IMR-90 (cell line): Measurements from ENCODE around the gene NAA38. TPM values are rescaled to one million over a fixed set of nuclear protein-coding genes. Genes with fewer than 3 reads are reported as not detected.

Source experiments
- ATAC-seq: fragments of 200-7000 bp; cut with Tn5 transposase; 2 replicates; pipeline ENCODE4 v1.9.1; 2020; ENCODE audit warnings: low read depth, mild to moderate bottlenecking, moderate library complexity
- BruUV-seq: library from RNA; stranded (reverse); fragments of 400-500 nt; replicated peaks from 2 replicates; lab custom pipeline; 2021; lab: Mats Ljungman, UMichigan
- CTCF ChIA-PET: fragments of 300-600 bp; formaldehyde crosslinking; extraction: SDS; loops from one replicate; lab custom pipeline; 2021; ENCODE audit warnings: antibody characterized with exemption; lab: Yijun Ruan, JAX
- POLR2A ChIA-PET: fragments of 300-600 bp; sonication (Branson Sonifier 250); formaldehyde crosslinking; loops from one replicate; lab custom pipeline; 2022; ENCODE audit warnings: antibody characterized with exemption; ENCODE audit not compliant: unreplicated experiment; lab: Charles Lee
- DNase-seq: peaks from one replicate; pipeline ENCODE4 v3.0.0; 2013
- H2AFZ ChIP-seq: replicated peaks from 2 replicates; pipeline ENCODE3; 2013; ENCODE audit warnings: low read length, mild to moderate bottlenecking; ENCODE audit not compliant: poor library complexity
- H2AK5ac ChIP-seq: 2 replicates; pipeline ENCODE4 v1.6.1; 2013; ENCODE audit warnings: low read depth, low read length, inconsistent platforms
- H2AK9ac ChIP-seq: replicated peaks from 2 replicates; pipeline ENCODE3; 2013; ENCODE audit warnings: mild to moderate bottlenecking, low read depth, low read length, moderate library complexity; ENCODE audit not compliant: poor library complexity
- H2BK120ac ChIP-seq: 2 replicates; pipeline ENCODE4 v1.6.1; 2013; ENCODE audit warnings: low read depth, low read length, inconsistent platforms
- H2BK15ac ChIP-seq: 3 replicates; pipeline ENCODE4 v1.6.1; 2013; ENCODE audit warnings: low read depth, low read length, inconsistent platforms
- H2BK20ac ChIP-seq: 2 replicates; pipeline ENCODE4 v1.6.1; 2013; ENCODE audit warnings: low read depth, mild to moderate bottlenecking, inconsistent platforms, low read length, moderate library complexity
- H2BK5ac ChIP-seq: 2 replicates; pipeline ENCODE4 v1.6.1; 2013; ENCODE audit warnings: mild to moderate bottlenecking, low read depth, low read length, inconsistent platforms; ENCODE audit not compliant: poor library complexity, severe bottlenecking
- H3K14ac ChIP-seq: replicated peaks from 2 replicates; pipeline ENCODE4 v1.6.1; 2013; ENCODE audit warnings: low read depth, low read length, inconsistent platforms
- H3K18ac ChIP-seq: 2 replicates; pipeline ENCODE4 v1.6.1; 2013; ENCODE audit warnings: low read depth, low read length, control low read depth
- H3K23ac ChIP-seq: 2 replicates; pipeline ENCODE4 v1.6.1; 2013; ENCODE audit warnings: low read depth, low read length, inconsistent platforms
- H3K27ac ChIP-seq: 2 replicates; pipeline ENCODE4 v1.5.1; 2013; ENCODE audit warnings: mild to moderate bottlenecking, control low read depth, low read length; ENCODE audit not compliant: insufficient read depth
- H3K27me3 ChIP-seq: 2 replicates; pipeline ENCODE4 v1.6.1; 2013; ENCODE audit warnings: low read length; ENCODE audit not compliant: control insufficient read depth, insufficient read depth
- H3K36me3 ChIP-seq: 2 replicates; pipeline ENCODE4 v1.6.1; 2013; ENCODE audit warnings: low read length, mixed read lengths; ENCODE audit not compliant: control insufficient read depth, insufficient read depth
- H3K4ac ChIP-seq: 2 replicates; pipeline ENCODE4 v1.6.1; 2013; ENCODE audit warnings: low read depth, low read length, inconsistent platforms
- H3K4me1 ChIP-seq: 2 replicates; pipeline ENCODE4 v1.6.1; 2013; ENCODE audit warnings: low read length, mixed read lengths; ENCODE audit not compliant: control insufficient read depth, insufficient read depth
- H3K4me2 ChIP-seq: 2 replicates; pipeline ENCODE4 v1.6.1; 2013; ENCODE audit warnings: low read depth, mild to moderate bottlenecking, control low read depth, low read length, moderate library complexity
- H3K4me3 ChIP-seq: 2 replicates; pipeline ENCODE4 v1.5.1; 2013; ENCODE audit warnings: low read depth, mild to moderate bottlenecking, control low read depth, low read length, moderate library complexity; ENCODE audit not compliant: insufficient read depth
- H3K56ac ChIP-seq: 2 replicates; pipeline ENCODE4 v1.6.1; 2013; ENCODE audit warnings: low read length, inconsistent platforms; ENCODE audit not compliant: insufficient read depth; ENCODE audit errors: extremely low read depth
- H3K79me1 ChIP-seq, 2 experiments: 2 replicates each; pipeline ENCODE4 v1.6.1; 2013; ENCODE audit warnings: low read length in 2 of 2, inconsistent platforms in 1 of 2, low read depth in 1 of 2
- H3K9ac ChIP-seq: 2 replicates; pipeline ENCODE4 v1.6.1; 2013; ENCODE audit warnings: low read depth, low read length, control low read depth
- H3K9me1 ChIP-seq: 2 replicates; pipeline ENCODE4 v1.6.1; 2013; ENCODE audit warnings: low read length, inconsistent platforms; ENCODE audit not compliant: insufficient read depth
- H3K9me3 ChIP-seq: 2 replicates; pipeline ENCODE4 v1.6.1; 2013; ENCODE audit warnings: low read length; ENCODE audit not compliant: control insufficient read depth, insufficient read depth
- H4K20me1 ChIP-seq: 2 replicates; pipeline ENCODE4 v1.6.1; 2013; ENCODE audit warnings: low read length, inconsistent platforms; ENCODE audit not compliant: insufficient read depth
- H4K5ac ChIP-seq: 2 replicates; pipeline ENCODE4 v1.6.1; 2013; ENCODE audit warnings: mild to moderate bottlenecking, low read depth, low read length, control low read depth
- H4K8ac ChIP-seq, 2 experiments: 2 replicates each; pipeline ENCODE4 v1.6.1; 2013; ENCODE audit warnings: low read depth in 2 of 2, low read length in 2 of 2, control low read depth in 1 of 2, inconsistent platforms in 1 of 2
- H4K91ac ChIP-seq: 2 replicates; pipeline ENCODE4 v1.6.1; 2013; ENCODE audit warnings: low read depth, low read length, inconsistent platforms; ENCODE audit not compliant: insufficient read depth
- BHLHE40 ChIP-seq: fragments of 150-350 bp; IDR thresholded peaks from 2 replicates; pipeline ENCODE4 v1.6.1; 2016; ENCODE audit warnings: mild to moderate bottlenecking, low read depth, low read length
- CEBPB ChIP-seq: IDR thresholded peaks from 2 replicates; pipeline ENCODE4 v1.6.1; 2012; ENCODE audit warnings: low read depth, low read length, improper control_type of control experiment
- CHD1 ChIP-seq: IDR thresholded peaks from 2 replicates; pipeline ENCODE4 v1.6.1; 2012; ENCODE audit warnings: low read depth, low read length, improper control_type of control experiment
- FOS ChIP-seq: fragments of 150-350 bp; IDR thresholded peaks from 2 replicates; pipeline ENCODE4 v1.6.1; 2016; ENCODE audit warnings: low read depth, low read length
- MAZ ChIP-seq: IDR thresholded peaks from 2 replicates; pipeline ENCODE4 v1.6.1; 2012; ENCODE audit warnings: low read depth, mild to moderate bottlenecking, low read length, improper control_type of control experiment, moderate library complexity, borderline replicate concordance
- MXI1 ChIP-seq: IDR thresholded peaks from 2 replicates; pipeline ENCODE4 v1.6.1; 2012; ENCODE audit warnings: low read depth, mild to moderate bottlenecking, low read length, moderate library complexity, borderline replicate concordance
- NFE2L2 ChIP-seq: fragments of 150-350 bp; IDR thresholded peaks from 2 replicates; pipeline ENCODE4 v1.6.1; 2016; ENCODE audit warnings: low read depth, mild to moderate bottlenecking, low read length
- POLR2A ChIP-seq: IDR thresholded peaks from 2 replicates; pipeline ENCODE4 v1.6.1; 2012; ENCODE audit warnings: mild to moderate bottlenecking, low read depth, low read length
- RAD21 ChIP-seq: IDR thresholded peaks from 2 replicates; pipeline ENCODE4 v1.6.1; 2012; ENCODE audit warnings: low read length, improper control_type of control experiment
- RCOR1 ChIP-seq: IDR thresholded peaks from 2 replicates; pipeline ENCODE4 v1.6.1; 2012; ENCODE audit warnings: mild to moderate bottlenecking, low read length, improper control_type of control experiment; ENCODE audit not compliant: insufficient replicate concordance
- SMC3 ChIP-seq: fragments of 150-350 bp; IDR thresholded peaks from 2 replicates; pipeline ENCODE4 v1.6.1; 2016; ENCODE audit warnings: low read depth, mild to moderate bottlenecking, antibody characterized with exemption, low read length, moderate library complexity
- WGBS, 2 experiments: methylation state at CpG; one replicate each; pipeline versions ENCODE4 v1.1.5 to v1.1.7; 2013; ENCODE audit warnings: missing lambda C conversion rate in 2 of 2; ENCODE audit not compliant: insufficient read length in 1 of 2; ENCODE audit errors: extremely low coverage in 2 of 2; 5-methylcytosine and 5-hydroxymethylcytosine counted together
- dilution Hi-C: fragments of 300-500 bp; cut with HindIII; formaldehyde crosslinking; loops from one replicate; pipeline ENCODE4 v1.14.3; 2018; ENCODE audit warnings: low sequenced_read_pairs; ENCODE audit not compliant: unreplicated experiment
- in situ Hi-C: fragments of 300-500 bp; cut with MboI; formaldehyde crosslinking; loops from 3 replicates; pipeline ENCODE4 v1.14.3; 2019; ENCODE audit warnings: low sequenced_read_pairs, inconsistent platforms, mixed read lengths
- intact Hi-C: fragments of 100-400 bp; cut with micrococcal nuclease; formaldehyde crosslinking; loops from 2 replicates; pipeline ENCODE4 v1.10.0; 2022
- polyA plus RNA-seq, 3 experiments: library from polyadenylated mRNA; depleted of rRNA; stranded (reverse); fragments of >200 nt; gene quantifications; 2 replicates each; pipeline ENCODE4 v1.2.3, GENCODE V29; 2012; ENCODE audit warnings: low replicate concordance in 1 of 3
- total RNA-seq: library from RNA; depleted of rRNA; stranded (reverse); fragments of >200 nt; gene quantifications from 2 replicates; pipeline ENCODE4 v1.2.3, GENCODE V29; 2012
- TF ChIP-seq, protein P1 (sequence below): conservative IDR thresholded peaks from 2 replicates; pipeline ENCODE4 v1.5.1; 2012; ENCODE audit warnings: mild to moderate bottlenecking, low read depth, low read length, improper control_type of control experiment
- TF ChIP-seq, protein P2 (sequence below): fragments of 150-350 bp; IDR thresholded peaks from 2 replicates; pipeline ENCODE4 v1.6.1; 2017; ENCODE audit warnings: mild to moderate bottlenecking, antibody characterized with exemption, low read length, low read depth
- TF ChIP-seq, protein P3 (sequence below): fragments of 150-350 bp; IDR thresholded peaks from 2 replicates; pipeline ENCODE4 v1.6.1; 2016; ENCODE audit warnings: low read depth, mild to moderate bottlenecking, low read length, moderate library complexity, borderline replicate concordance

Gene NAA38
- total and polyA plus RNA-seq, 2 of the 4 experiments (the other 2 are of a cell fraction): 40.7 to 76.8 TPM

- TF ChIP-seq BHLHE40: no peak
- no peak for TF ChIP-seq MXI1
- no peak for TF ChIP-seq SMC3
Measured at GRCh38 chr17:7832431-7832830, 24.9 kb downstream of the NAA38 start (continued).

DNA sequence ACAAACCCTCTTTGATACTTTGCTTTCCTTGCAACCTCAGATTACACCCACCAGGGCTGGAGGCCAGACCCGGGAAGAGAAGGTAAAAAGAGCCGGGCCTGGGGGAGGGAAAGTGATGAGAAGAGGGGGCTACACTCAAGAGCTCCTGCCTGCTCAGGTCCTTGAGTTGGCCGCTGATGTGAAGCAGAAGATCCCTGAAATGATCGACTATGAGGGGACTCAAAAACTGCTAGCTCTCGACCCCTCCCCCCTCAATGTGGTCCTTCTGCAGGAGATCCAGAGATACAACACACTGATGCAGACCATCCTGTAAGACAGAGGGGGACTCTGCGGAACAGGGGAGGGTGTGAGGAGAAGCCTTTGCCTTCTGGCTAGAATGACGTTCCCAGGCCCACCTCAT lies 26.1 kb downstream of the NAA38 start:
- no CpG with 5 or more reads among the region's 7 CpGs for WGBS, 2 experiments
- H3K36me3 ChIP-seq: no peaks in the 10 kb centered on the region
- no peaks in the 10 kb centered on the region for H3K9me1 ChIP-seq
- H3K23ac ChIP-seq: no peak overlapping the region; the same call in 1 of the 2 replicates
- no peak overlapping the region for H3K4me3 ChIP-seq
- CTCF ChIA-PET: interaction anchor here (0.5 to 0.8 kb wide), 2 partner anchors 30 to 493 kb away, joined by 3 to 5 read pairs; no protein-coding TSS in a partner anchor
- no peak overlapping the region for H2BK20ac ChIP-seq
- H3K27ac ChIP-seq: no peak overlapping the region
- dilution Hi-C loops: no loop called here
- H3K4me2 ChIP-seq: no peak overlapping the region
- intact Hi-C loops: no loop called here
- H4K8ac ChIP-seq: no peak overlapping the region
- H3K4me1 ChIP-seq: peaks cover 3% of the 10 kb centered on the region
- H3K9me3 ChIP-seq: no peaks in the 10 kb centered on the region
- no peak overlapping the region for H2AK5ac ChIP-seq
- H3K9ac ChIP-seq: no peak overlapping the region
- no peak overlapping the region for H4K91ac ChIP-seq
- no peak for DNase-seq
- 0 out of 2 replicates have a peak, but pooled peaks cover 4% of the 10 kb centered on the region for H4K20me1 ChIP-seq
- POLR2A ChIA-PET: no interaction called here
- in situ Hi-C loops: no loop called here
- H3K4ac ChIP-seq: no peak overlapping the region
- no peak overlapping the region for H2BK5ac ChIP-seq
- no TSS peak for BruUV-seq
- H2AK9ac ChIP-seq: no peak overlapping the region
- H3K18ac ChIP-seq: no peak overlapping the region
- peaks cover 6% of the 10 kb centered on the region for H3K27me3 ChIP-seq
- no peak overlapping the region for H3K14ac ChIP-seq
- ATAC-seq: no peak
- no peak overlapping the region for H4K5ac ChIP-seq
- no peak overlapping the region for H2BK120ac ChIP-seq
- H2AFZ ChIP-seq: no peak overlapping the region
- peaks cover 0 to 5% of the 10 kb centered on the region in 2 experiments; a peak in 1 of 4 replicates for H3K79me1 ChIP-seq
- H2BK15ac ChIP-seq: no peak overlapping the region
- H3K56ac ChIP-seq: no peak overlapping the region
- TF ChIP-seq CEBPB: no peak
- no peak for TF ChIP-seq BHLHE40
- TF ChIP-seq, protein P1, sequence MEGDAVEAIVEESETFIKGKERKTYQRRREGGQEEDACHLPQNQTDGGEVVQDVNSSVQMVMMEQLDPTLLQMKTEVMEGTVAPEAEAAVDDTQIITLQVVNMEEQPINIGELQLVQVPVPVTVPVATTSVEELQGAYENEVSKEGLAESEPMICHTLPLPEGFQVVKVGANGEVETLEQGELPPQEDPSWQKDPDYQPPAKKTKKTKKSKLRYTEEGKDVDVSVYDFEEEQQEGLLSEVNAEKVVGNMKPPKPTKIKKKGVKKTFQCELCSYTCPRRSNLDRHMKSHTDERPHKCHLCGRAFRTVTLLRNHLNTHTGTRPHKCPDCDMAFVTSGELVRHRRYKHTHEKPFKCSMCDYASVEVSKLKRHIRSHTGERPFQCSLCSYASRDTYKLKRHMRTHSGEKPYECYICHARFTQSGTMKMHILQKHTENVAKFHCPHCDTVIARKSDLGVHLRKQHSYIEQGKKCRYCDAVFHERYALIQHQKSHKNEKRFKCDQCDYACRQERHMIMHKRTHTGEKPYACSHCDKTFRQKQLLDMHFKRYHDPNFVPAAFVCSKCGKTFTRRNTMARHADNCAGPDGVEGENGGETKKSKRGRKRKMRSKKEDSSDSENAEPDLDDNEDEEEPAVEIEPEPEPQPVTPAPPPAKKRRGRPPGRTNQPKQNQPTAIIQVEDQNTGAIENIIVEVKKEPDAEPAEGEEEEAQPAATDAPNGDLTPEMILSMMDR: no peak
- TF ChIP-seq, protein P2, sequence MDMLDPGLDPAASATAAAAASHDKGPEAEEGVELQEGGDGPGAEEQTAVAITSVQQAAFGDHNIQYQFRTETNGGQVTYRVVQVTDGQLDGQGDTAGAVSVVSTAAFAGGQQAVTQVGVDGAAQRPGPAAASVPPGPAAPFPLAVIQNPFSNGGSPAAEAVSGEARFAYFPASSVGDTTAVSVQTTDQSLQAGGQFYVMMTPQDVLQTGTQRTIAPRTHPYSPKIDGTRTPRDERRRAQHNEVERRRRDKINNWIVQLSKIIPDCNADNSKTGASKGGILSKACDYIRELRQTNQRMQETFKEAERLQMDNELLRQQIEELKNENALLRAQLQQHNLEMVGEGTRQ: no peak
- no peak for TF ChIP-seq MAZ
- TF ChIP-seq MXI1: no peak
- TF ChIP-seq FOS: no peak
- TF ChIP-seq CHD1: no peak
- no peak for TF ChIP-seq RAD21
- no peak for TF ChIP-seq RCOR1
- no peak for TF ChIP-seq POLR2A
- no peak for TF ChIP-seq NFE2L2
- TF ChIP-seq, protein P3, sequence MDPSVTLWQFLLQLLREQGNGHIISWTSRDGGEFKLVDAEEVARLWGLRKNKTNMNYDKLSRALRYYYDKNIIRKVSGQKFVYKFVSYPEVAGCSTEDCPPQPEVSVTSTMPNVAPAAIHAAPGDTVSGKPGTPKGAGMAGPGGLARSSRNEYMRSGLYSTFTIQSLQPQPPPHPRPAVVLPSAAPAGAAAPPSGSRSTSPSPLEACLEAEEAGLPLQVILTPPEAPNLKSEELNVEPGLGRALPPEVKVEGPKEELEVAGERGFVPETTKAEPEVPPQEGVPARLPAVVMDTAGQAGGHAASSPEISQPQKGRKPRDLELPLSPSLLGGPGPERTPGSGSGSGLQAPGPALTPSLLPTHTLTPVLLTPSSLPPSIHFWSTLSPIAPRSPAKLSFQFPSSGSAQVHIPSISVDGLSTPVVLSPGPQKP: no peak
- TF ChIP-seq SMC3: no peak
